ENCODE data around the gene AP4S1. TPM values are rescaled to one million over a fixed set of nuclear protein-coding genes. Genes with fewer than 3 reads are reported as not detected.

Gene AP4S1
- total RNA-seq, 1 donor from 2014 or later, result 1.8 TPM

- Histone ChIP-seq H3K27me3 (ENCODE audit: control insufficient read depth, insufficient read depth, low read length) (no peaks in the 10 kb centered on the region), H3K4me3 (ENCODE audit: low read depth, low read length) (no peak overlapping the region), H3K36me3 (ENCODE audit: control insufficient read depth, insufficient read depth, low read length) (no peaks in the 10 kb centered on the region)
- TF ChIP-seq CTCF (IDR thresholded peaks at IDR 0.05; ENCODE audit: insufficient read depth, low read length, severe bottlenecking), result no peak
- DNase-seq (ENCODE audit: low read depth) (no peak), FAIRE-seq (no peak)
Measured at GRCh38 chr14:30983858-30984257, 41.6 kb upstream of the AP4S1 start.

GRCh38 chr14:30985796-30986195 is 39.7 kb upstream of the AP4S1 start:
- H3K27me3 ChIP-seq (ENCODE audit: control insufficient read depth, insufficient read depth, low read length), result no peaks in the 10 kb centered on the region
- no peak overlapping the region for H3K4me3 ChIP-seq (ENCODE audit: low read depth, low read length)
- FAIRE-seq, result no peak
- H3K36me3 ChIP-seq (ENCODE audit: control insufficient read depth, insufficient read depth, low read length), result no peaks in the 10 kb centered on the region
- no peak for DNase-seq (ENCODE audit: low read depth)
- TF ChIP-seq CTCF (IDR thresholded peaks at IDR 0.05; ENCODE audit: insufficient read depth, low read length, severe bottlenecking), result no peak

DNA sequence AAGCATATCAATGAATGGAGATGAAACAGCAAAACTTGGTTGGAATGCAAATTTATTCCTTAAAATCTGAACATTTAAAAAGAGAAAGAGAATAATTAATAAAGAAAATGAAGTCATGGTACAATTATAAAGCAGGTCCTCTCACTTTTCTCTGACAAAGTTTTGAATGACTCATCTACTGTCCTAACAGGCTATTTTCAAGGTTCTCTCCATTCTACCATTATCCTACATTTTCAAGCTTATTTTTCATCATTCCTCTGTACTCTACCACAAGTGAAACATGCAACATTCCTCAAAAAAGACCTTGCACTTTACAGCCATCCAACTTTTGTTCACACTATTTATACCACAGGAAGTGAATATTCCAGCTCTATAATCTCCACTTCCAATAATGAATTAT is 36.9 kb upstream of the AP4S1 start:
- DNase-seq (ENCODE audit: low read depth), result peak; percentile 26
- Histone ChIP-seq H3K4me3 (ENCODE audit: low read depth, low read length) (no peak overlapping the region), H3K27me3 (ENCODE audit: control insufficient read depth, insufficient read depth, low read length) (no peaks in the 10 kb centered on the region), H3K36me3 (ENCODE audit: control insufficient read depth, insufficient read depth, low read length) (no peaks in the 10 kb centered on the region)
- no peak for FAIRE-seq
- TF ChIP-seq CTCF (IDR thresholded peaks at IDR 0.05; ENCODE audit: insufficient read depth, low read length, severe bottlenecking), result no peak

- no peak overlapping the region for H3K4me3 ChIP-seq (ENCODE audit: low read depth, low read length)
- no peaks in the 10 kb centered on the region for H3K27me3 ChIP-seq (ENCODE audit: control insufficient read depth, insufficient read depth, low read length)
- no peak for TF ChIP-seq CTCF (IDR thresholded peaks at IDR 0.05; ENCODE audit: insufficient read depth, low read length, severe bottlenecking)
- no peaks in the 10 kb centered on the region for H3K36me3 ChIP-seq (ENCODE audit: control insufficient read depth, insufficient read depth, low read length)
- FAIRE-seq, result no peak
- DNase-seq (ENCODE audit: low read depth), result no peak
Measured at GRCh38 chr14:30990770-30991169, 34.7 kb upstream of the AP4S1 start.

DNA sequence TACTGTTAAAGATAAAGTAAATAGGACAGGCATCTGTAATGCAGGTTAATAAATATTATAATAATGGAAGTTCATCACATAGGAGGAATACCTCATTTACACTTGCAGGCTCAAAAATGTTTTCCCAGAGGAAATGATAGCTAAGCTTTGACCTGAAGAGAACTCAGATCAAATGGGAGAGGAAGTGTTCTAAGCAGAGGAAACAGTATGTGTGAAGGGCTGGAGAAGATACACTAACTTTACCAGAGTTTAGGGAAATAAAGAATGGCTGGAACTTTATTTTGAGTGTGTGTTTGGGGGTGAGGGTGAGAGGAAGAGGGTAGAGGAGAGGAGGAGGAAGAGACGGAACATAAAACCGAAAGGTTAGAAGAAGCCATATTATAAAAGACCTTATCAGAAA is 34.0 kb upstream of the AP4S1 start:
- H3K4me3 ChIP-seq (ENCODE audit: low read depth, low read length), result no peak overlapping the region
- FAIRE-seq (no peak), DNase-seq (ENCODE audit: low read depth) (no peak)
- H3K36me3 ChIP-seq (ENCODE audit: control insufficient read depth, insufficient read depth, low read length), result no peaks in the 10 kb centered on the region
- TF ChIP-seq CTCF (IDR thresholded peaks at IDR 0.05; ENCODE audit: insufficient read depth, low read length, severe bottlenecking), result no peak
- H3K27me3 ChIP-seq (ENCODE audit: control insufficient read depth, insufficient read depth, low read length), result no peaks in the 10 kb centered on the region

- FAIRE-seq, result no peak
- no peak for TF ChIP-seq CTCF (IDR thresholded peaks at IDR 0.05; ENCODE audit: insufficient read depth, low read length, severe bottlenecking)
- no peaks in the 10 kb centered on the region for H3K27me3 ChIP-seq (ENCODE audit: control insufficient read depth, insufficient read depth, low read length)
- no peak overlapping the region for H3K4me3 ChIP-seq (ENCODE audit: low read depth, low read length)
- DNase-seq (ENCODE audit: low read depth), result no peak
- H3K36me3 ChIP-seq (ENCODE audit: control insufficient read depth, insufficient read depth, low read length), result no peaks in the 10 kb centered on the region
Measured at GRCh38 chr14:30993071-30993470, 32.4 kb upstream of the AP4S1 start.

Data from bronchial epithelial cell (primary cell).